HL-60 (cell line): ENCODE measurements around the gene TRIO.

ENCODE experiments used
- DNase-seq, 2 experiments: peaks; one replicate each; pipeline ENCODE4 v3.0.0-alpha.2; 2010 to 2020; ENCODE audit warnings: low read depth in 1 of 2, low spot score in 1 of 2
- H3K27ac ChIP-seq: fragments of 250-450 bp; sonication (Bioruptor Pico); replicated peaks from 2 replicates; pipeline ENCODE4 v1.5.1; 2020; ENCODE audit warnings: mild to moderate bottlenecking, moderate library complexity
- H3K27me3 ChIP-seq: fragments of 250-450 bp; sonication (Bioruptor Pico); 2 replicates; pipeline ENCODE4 v1.5.1; 2021; ENCODE audit warnings: mild to moderate bottlenecking, moderate library complexity; ENCODE audit not compliant: insufficient read depth, poor library complexity, severe bottlenecking
- H3K4me3 ChIP-seq: replicated peaks from 2 replicates; pipeline ENCODE4 v1.5.1; 2011; ENCODE audit warnings: mild to moderate bottlenecking, control low read depth, low read length; ENCODE audit not compliant: insufficient read depth
- GABPA ChIP-seq: IDR thresholded peaks from 2 replicates; pipeline ENCODE4 v1.6.1; 2012; ENCODE audit warnings: low read depth
- POLR2AphosphoS5 ChIP-seq: IDR thresholded peaks from 2 replicates; pipeline ENCODE4 v1.6.1; 2012; ENCODE audit warnings: low read depth
- SPI1 ChIP-seq: IDR thresholded peaks from 2 replicates; pipeline ENCODE4 v1.6.1; 2012; ENCODE audit warnings: low read depth, mild to moderate bottlenecking, borderline replicate concordance
- TF ChIP-seq, protein P1 (sequence below): IDR thresholded peaks from 2 replicates; pipeline ENCODE4 v1.6.1; 2012; ENCODE audit warnings: low read depth; ENCODE audit not compliant: insufficient replicate concordance
- TF ChIP-seq, protein P2 (sequence below): IDR thresholded peaks from one replicate; pipeline ENCODE4 v1.5.1; 2011; ENCODE audit warnings: low read length, control low read depth, inconsistent platforms; ENCODE audit not compliant: insufficient read depth

Gene TRIO

GRCh38 chr5:14180437-14180836 is 37.3 kb downstream of the TRIO start:
- DNase-seq = no peak
- H3K4me3 ChIP-seq = no peak overlapping the region
- no peaks in the 10 kb centered on the region for H3K27me3 ChIP-seq
- H3K27ac ChIP-seq = no peak overlapping the region
- TF ChIP-seq GABPA = no peak
- TF ChIP-seq, protein P1, sequence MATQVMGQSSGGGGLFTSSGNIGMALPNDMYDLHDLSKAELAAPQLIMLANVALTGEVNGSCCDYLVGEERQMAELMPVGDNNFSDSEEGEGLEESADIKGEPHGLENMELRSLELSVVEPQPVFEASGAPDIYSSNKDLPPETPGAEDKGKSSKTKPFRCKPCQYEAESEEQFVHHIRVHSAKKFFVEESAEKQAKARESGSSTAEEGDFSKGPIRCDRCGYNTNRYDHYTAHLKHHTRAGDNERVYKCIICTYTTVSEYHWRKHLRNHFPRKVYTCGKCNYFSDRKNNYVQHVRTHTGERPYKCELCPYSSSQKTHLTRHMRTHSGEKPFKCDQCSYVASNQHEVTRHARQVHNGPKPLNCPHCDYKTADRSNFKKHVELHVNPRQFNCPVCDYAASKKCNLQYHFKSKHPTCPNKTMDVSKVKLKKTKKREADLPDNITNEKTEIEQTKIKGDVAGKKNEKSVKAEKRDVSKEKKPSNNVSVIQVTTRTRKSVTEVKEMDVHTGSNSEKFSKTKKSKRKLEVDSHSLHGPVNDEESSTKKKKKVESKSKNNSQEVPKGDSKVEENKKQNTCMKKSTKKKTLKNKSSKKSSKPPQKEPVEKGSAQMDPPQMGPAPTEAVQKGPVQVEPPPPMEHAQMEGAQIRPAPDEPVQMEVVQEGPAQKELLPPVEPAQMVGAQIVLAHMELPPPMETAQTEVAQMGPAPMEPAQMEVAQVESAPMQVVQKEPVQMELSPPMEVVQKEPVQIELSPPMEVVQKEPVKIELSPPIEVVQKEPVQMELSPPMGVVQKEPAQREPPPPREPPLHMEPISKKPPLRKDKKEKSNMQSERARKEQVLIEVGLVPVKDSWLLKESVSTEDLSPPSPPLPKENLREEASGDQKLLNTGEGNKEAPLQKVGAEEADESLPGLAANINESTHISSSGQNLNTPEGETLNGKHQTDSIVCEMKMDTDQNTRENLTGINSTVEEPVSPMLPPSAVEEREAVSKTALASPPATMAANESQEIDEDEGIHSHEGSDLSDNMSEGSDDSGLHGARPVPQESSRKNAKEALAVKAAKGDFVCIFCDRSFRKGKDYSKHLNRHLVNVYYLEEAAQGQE = no peak
- TF ChIP-seq SPI1 = no peak
- TF ChIP-seq, protein P2, sequence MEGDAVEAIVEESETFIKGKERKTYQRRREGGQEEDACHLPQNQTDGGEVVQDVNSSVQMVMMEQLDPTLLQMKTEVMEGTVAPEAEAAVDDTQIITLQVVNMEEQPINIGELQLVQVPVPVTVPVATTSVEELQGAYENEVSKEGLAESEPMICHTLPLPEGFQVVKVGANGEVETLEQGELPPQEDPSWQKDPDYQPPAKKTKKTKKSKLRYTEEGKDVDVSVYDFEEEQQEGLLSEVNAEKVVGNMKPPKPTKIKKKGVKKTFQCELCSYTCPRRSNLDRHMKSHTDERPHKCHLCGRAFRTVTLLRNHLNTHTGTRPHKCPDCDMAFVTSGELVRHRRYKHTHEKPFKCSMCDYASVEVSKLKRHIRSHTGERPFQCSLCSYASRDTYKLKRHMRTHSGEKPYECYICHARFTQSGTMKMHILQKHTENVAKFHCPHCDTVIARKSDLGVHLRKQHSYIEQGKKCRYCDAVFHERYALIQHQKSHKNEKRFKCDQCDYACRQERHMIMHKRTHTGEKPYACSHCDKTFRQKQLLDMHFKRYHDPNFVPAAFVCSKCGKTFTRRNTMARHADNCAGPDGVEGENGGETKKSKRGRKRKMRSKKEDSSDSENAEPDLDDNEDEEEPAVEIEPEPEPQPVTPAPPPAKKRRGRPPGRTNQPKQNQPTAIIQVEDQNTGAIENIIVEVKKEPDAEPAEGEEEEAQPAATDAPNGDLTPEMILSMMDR = no peak
- TF ChIP-seq POLR2AphosphoS5 = no peak

DNA sequence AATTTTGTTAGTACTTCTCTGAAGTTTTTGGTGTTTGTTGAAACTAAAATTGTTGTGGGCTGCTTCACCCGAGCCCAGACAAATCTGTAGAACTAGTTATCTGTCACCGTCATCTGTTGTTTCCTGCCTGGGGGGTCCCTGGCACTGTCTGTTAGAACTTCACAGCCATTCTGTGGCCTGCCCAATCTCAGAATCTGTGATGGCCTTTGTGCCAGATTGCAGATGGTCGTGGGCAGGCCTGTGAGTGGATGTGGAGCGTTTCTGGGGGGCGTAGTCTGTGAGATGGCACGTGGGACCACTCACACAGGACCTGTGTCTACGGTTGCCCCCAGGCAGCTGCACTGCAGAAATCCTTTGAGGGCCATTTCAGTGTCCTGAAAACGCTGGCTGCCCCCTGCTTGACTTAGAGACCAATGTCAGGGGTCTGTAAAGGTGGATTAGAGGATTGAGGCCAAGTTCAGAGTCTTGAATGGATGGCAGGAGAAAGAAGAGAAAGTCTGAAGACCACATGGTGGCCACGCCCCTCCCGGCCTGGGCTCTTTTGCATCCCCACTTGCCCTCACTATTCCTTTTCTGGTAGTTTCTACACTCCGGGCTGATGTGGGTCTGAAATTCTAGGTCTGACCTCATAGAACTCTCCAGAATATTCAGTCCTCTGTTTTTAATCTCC is 38.3 kb downstream of the TRIO start:
- H3K27me3 ChIP-seq = no peaks in the 10 kb centered on the region
- TF ChIP-seq GABPA (no peak), SPI1 (no peak), POLR2AphosphoS5 (no peak)
- TF ChIP-seq, protein P1 = no peak
- TF ChIP-seq, protein P2 = no peak
- H3K4me3 ChIP-seq = no peak overlapping the region
- H3K27ac ChIP-seq = no peak overlapping the region
- DNase-seq = no peak

DNA sequence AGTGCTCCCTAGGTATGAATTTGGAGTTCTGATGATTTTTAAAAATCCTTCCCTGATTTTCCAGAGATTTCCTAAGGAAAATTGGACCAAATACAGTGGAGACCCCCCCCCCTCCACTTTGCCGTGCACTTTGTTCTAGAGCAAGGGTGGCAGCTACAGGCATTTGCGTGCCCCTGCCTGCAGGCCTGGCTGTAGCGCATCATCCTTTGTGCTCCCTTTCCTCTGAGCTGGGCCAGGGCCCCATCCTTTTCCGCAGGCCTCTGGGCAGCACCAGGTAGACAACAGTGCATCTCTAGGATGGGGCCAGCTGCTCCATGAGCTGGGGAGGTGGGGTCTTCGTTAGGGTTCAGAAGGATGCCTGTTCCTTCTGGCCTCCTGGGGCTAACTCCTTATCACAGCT is 39.6 kb downstream of the TRIO start:
- DNase-seq = no peak
- Histone ChIP-seq H3K27ac (no peak overlapping the region), H3K4me3 (no peak overlapping the region), H3K27me3 (no peaks in the 10 kb centered on the region)
- TF ChIP-seq, protein P2 = no peak
- no peak for TF ChIP-seq POLR2AphosphoS5

- no peak for DNase-seq
- TF ChIP-seq POLR2AphosphoS5 (no peak), SPI1 (no peak), GABPA (no peak)
- TF ChIP-seq, protein P1 = no peak
- TF ChIP-seq, protein P2 = no peak
- no peak overlapping the region for H3K27ac ChIP-seq
- H3K4me3 ChIP-seq = no peak overlapping the region
- H3K27me3 ChIP-seq = no peaks in the 10 kb centered on the region
Measured at GRCh38 chr5:14183187-14183939, 40.2 kb downstream of the TRIO start.
